Measurements from ENCODE around the gene SNCAIP.

GRCh38 chr5:122295138-122295537 is 16.9 kb upstream of the SNCAIP start:
- TF ChIP-seq CTCF (conservative IDR thresholded peaks at IDR 0.05; ENCODE audit: low read depth in 2 of 2) = peak; percentile 73 to 79
- no peak for TF ChIP-seq EZH2phosphoT487 (IDR thresholded peaks at IDR 0.05; ENCODE audit: unreplicated experiment)
- TF ChIP-seq ZNF462 (CRISPR knock-in tag; IDR thresholded peaks at IDR 0.05) = no peak
- TF ChIP-seq ZNF331 (CRISPR knock-in tag; IDR thresholded peaks at IDR 0.05; ENCODE audit: low read depth) = no peak
- no peak for TF ChIP-seq EZH2 (IDR thresholded peaks at IDR 0.05; ENCODE audit: low read depth, unreplicated experiment)
- no peak for TF ChIP-seq JUNB (IDR thresholded peaks at IDR 0.05; ENCODE audit: unreplicated experiment)
- TF ChIP-seq CREB1 (CRISPR knock-in tag; IDR thresholded peaks at IDR 0.05; ENCODE audit: low read depth) = peak; percentile 58
- TF ChIP-seq REST (IDR thresholded peaks at IDR 0.05; ENCODE audit: unreplicated experiment) = no peak
- TF ChIP-seq POLR2AphosphoS5 (IDR thresholded peaks at IDR 0.05; ENCODE audit: low read depth) = no peak
- no peak for TF ChIP-seq ETS1 (IDR thresholded peaks at IDR 0.05)

All from GM23338 (cell line).